Right atrium auricular region (tissue), 2 donors: ENCODE results near the gene UQCRH. TPM values are rescaled to one million over a fixed set of nuclear protein-coding genes. Genes with fewer than 3 reads are reported as not detected.

ENCODE experiments used
- DNase-seq: peaks from one replicate; pipeline ENCODE4 v3.0.0-alpha.2; 2019; ENCODE audit warnings: low spot score
- H3K27ac ChIP-seq, 2 donors: fragments of 200-600 bp; sonication (generic); 1 replicate in 1 of 2; 2 replicates in 1 of 2; pipeline ENCODE4 v1.5.1; 2016 to 2019
- H3K27me3 ChIP-seq, 2 donors: fragments of 200-600 bp; sonication (generic); one replicate each; pipeline versions ENCODE4 v1.5.1 to v1.6.0; 2017 to 2019
- H3K36me3 ChIP-seq: fragments of 200-600 bp; sonication (generic); one replicate; pipeline ENCODE4 v1.5.1; 2016
- H3K4me1 ChIP-seq, 2 donors: fragments of 200-600 bp; sonication (generic); one replicate each; pipeline versions ENCODE4 v1.5.1 to v1.6.0; 2017 to 2019
- H3K4me3 ChIP-seq, 2 donors: fragments of 200-600 bp; sonication (generic); 1 replicate in 1 of 2; 2 replicates in 1 of 2; pipeline ENCODE4 v1.5.1; 2017 to 2019; ENCODE audit warnings: mild to moderate bottlenecking in 1 of 2, moderate library complexity in 1 of 2
- H3K9me3 ChIP-seq, 2 donors: fragments of 200-600 bp; sonication (generic); one replicate each; pipeline ENCODE4 v1.5.1; 2019
- CTCF ChIP-seq, 2 donors: fragments of 200-600 bp; sonication (generic); IDR thresholded peaks; one replicate each; pipeline ENCODE4 v1.5.1; 2019; ENCODE audit warnings: antibody characterized with exemption in 2 of 2
- total RNA-seq, 2 donors: library from RNA; depleted of rRNA; stranded (reverse); fragments of >200 nt; gene quantifications; one replicate each; pipeline ENCODE4 v1.1.0, GENCODE V29; 2016

Gene UQCRH
- 1,000 to 10,000 TPM in 1 of 2 donors, 100 to 1,000 TPM in 1; 929 to 1,323 TPM for total RNA-seq

DNA sequence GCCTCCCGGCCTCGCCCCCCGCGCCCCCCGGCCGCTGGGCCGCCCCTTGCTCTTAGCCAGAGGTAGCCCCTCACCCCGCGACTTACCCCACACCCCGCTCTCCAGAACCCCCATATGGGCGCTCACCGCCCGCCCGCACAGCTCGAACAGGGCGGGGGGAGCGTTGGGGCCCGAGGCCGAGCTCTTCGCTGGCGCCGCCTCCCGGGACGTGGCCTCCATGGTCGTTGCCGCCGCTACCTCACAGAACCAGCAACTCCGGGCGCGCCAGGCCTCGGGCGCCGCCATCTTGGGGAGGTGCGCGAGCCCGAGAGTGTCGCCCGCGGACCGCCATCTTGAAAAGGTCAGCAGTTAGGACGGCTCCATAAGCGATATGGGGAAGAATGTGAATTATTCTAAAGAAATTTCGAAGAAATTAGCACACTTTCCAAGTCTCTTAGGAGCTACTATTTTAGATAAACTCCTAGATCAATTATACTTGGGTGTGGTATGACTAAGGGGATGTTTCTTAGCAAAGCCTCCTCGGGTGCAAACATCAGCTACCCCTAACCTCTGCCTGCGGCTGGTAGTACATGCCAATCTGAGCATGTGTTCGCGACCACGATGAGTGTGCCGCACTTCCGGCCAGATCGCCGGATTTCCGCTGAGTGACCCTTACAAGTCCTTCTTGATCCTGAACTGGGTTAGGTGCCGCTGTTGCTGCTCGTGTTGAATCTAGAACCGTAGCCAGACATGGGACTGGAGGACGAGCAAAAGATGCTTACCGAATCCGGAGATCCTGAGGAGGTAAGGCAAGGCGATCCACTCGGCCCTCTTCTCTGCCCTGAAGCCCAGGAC lies at the start of gene UQCRH, which contains the start of gene LRRC41:
Gene UQCRH (plus strand): TSS at position 661 of the 834 bp plus-strand sequence. CDS start 69 bp downstream, at position 730.
Gene LRRC41 (minus strand): TSS at position 579 of the 834 bp plus-strand sequence. CDS start 294 bp downstream, at position 285.
- H3K4me1 ChIP-seq = peaks cover 0 to 79% of the 10 kb centered on the region in 2 donors
- no peaks in the 10 kb centered on the region for H3K9me3 ChIP-seq
- no peaks in the 10 kb centered on the region for H3K27me3 ChIP-seq
- peak within 1 kb of the TSS; percentile 91 to 93 for H3K4me3 ChIP-seq
- peak; percentile 98 for DNase-seq
- H3K27ac ChIP-seq = peak within 1 kb of the TSS; percentile 99
- H3K36me3 ChIP-seq = no peaks in the 10 kb centered on the region
- TF ChIP-seq CTCF (IDR thresholded peaks at IDR 0.05) = peak in 1 of 2 donors; percentile 24

DNA sequence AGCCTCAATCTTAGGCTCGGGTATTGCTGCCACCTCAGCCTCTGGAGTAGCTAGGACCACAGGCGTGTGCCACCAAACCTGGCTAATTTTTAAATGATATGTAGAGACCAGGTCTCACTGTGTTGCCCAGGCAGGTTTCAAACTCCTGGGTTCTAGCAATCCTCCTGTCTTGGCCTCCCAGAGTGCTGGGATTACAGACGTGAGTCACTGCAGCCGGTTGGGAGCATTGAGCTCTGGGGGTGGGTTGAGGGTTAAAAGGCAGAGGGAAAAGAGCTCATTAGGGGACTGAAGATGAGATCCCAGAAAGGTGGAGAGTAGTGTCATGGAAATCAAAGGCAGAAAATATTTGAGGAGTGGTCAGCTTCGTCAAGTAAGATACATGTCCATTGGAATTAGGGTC lies 48.8 kb upstream of the UQCRH start:
- no peaks in the 10 kb centered on the region for H3K4me1 ChIP-seq

GRCh38 chr1:46256523-46256922 lies 47.0 kb upstream of the UQCRH start:
- Histone ChIP-seq H3K4me3 (no peak overlapping the region), H3K9me3 (no peaks in the 10 kb centered on the region), H3K27ac (no peak overlapping the region), H3K4me1 (no peaks in the 10 kb centered on the region), H3K27me3 (no peaks in the 10 kb centered on the region), H3K36me3 (no peaks in the 10 kb centered on the region)
- DNase-seq = no peak
- TF ChIP-seq CTCF (IDR thresholded peaks at IDR 0.05) = no peak

More for the DNA sequence above, 48.8 kb upstream of the UQCRH start:
- H3K27me3 ChIP-seq = no peaks in the 10 kb centered on the region
- TF ChIP-seq CTCF (IDR thresholded peaks at IDR 0.05) = no peak
- H3K36me3 ChIP-seq = no peaks in the 10 kb centered on the region
- H3K27ac ChIP-seq = no peak overlapping the region
- H3K4me3 ChIP-seq = no peak overlapping the region
- no peak for DNase-seq
- no peaks in the 10 kb centered on the region for H3K9me3 ChIP-seq

DNA sequence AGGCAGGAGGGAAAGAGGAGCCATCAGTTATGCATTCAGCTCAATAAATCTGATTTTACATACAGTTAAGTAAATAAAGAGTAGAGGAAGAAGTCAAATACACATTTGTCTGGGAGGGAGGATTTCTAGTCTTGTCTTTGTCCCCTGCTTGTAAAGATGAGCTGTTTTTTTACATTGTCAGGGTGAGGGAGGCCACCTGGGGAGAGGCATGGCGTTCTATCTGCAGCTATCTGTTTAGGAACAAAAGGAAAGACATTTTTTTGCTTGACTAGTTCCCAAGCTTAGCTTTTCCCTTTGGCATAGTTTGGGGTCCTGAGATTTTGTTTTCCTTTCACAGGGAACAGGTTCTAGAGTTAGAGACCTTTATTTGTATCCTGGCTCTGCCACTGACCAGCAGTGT lies 41.0 kb upstream of the UQCRH start:
- H3K9me3 ChIP-seq = no peaks in the 10 kb centered on the region
- H3K4me3 ChIP-seq = no peak overlapping the region
- H3K27ac ChIP-seq = no peak overlapping the region
- no peak for DNase-seq
- no peaks in the 10 kb centered on the region for H3K4me1 ChIP-seq
- no peaks in the 10 kb centered on the region for H3K27me3 ChIP-seq
- no peaks in the 10 kb centered on the region for H3K36me3 ChIP-seq
- TF ChIP-seq CTCF (IDR thresholded peaks at IDR 0.05) = no peak

GRCh38 chr1:46263146-46263545 lies 40.4 kb upstream of the UQCRH start:
- Histone ChIP-seq H3K4me3 (no peak overlapping the region), H3K9me3 (no peaks in the 10 kb centered on the region), H3K27me3 (no peaks in the 10 kb centered on the region), H3K4me1 (no peaks in the 10 kb centered on the region), H3K27ac (no peak overlapping the region), H3K36me3 (no peaks in the 10 kb centered on the region)
- DNase-seq = no peak
- no peak for TF ChIP-seq CTCF (IDR thresholded peaks at IDR 0.05)
